Activated T-helper 1 cell treated with Interleukin-2 at 50 U/mL for 16 hours (primary cell): ENCODE data around the gene POU4F1.

Experiments
- DNase-seq: peaks from one replicate; pipeline ENCODE4 v3.0.0-alpha.2; 2020; ENCODE audit warnings: low read depth

POU4F1 gene

DNA sequence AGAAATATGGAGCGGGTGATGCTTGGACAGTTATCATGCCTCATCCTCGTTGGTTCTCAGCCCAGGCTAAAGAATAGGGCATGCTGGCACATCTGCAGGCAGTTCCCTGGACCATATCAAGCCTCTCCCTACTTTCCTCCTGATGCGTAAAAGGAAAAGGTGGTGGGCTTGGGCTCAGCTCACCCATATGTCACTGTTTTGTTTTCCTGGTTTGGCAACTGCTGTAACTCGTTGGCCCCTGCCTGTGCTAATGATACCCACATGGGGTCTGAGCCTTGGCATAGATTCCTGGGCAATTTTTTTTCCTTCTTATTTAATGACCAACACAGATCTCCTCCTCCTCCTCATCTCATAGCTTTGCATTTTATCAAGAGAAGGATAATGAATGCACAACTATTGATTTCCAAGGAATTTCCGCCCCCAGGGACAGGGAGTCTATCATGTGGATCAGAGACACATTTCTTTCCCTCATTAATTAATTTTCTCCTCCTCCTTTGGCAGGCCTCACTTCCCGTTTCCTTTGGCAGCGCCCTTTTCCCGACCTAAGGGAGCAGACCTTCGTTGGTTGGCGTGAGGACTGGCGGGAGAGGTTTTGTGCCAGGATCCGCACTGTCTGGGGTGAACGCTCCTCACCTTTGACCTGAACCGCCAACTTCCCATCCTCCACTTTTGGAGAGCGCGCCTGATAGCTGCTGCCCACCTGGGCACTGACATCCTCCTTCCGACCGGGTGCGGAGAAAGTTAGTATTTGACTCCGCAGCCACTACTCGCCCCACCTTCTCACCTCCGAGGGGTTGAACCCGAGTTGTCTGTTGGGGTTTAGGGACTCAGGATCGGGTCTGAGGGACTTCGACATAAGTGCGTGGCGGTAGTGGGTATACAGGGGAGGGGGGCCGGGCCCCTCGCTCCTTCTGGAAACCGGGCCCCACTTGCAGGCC, 3.4 kb upstream of the POU4F1 start:
- DNase-seq, result no peak

GRCh38 chr13:78604782-78605611, 1.6 kb upstream of the POU4F1 start:
- no peak for DNase-seq

- DNase-seq, result no peak
Observed at GRCh38 chr13:78602561-78603239, 652 bp downstream of the POU4F1 start.

- no peak for DNase-seq
Observed at GRCh38 chr13:78601874-78602560, 1.3 kb downstream of the POU4F1 start.

DNA sequence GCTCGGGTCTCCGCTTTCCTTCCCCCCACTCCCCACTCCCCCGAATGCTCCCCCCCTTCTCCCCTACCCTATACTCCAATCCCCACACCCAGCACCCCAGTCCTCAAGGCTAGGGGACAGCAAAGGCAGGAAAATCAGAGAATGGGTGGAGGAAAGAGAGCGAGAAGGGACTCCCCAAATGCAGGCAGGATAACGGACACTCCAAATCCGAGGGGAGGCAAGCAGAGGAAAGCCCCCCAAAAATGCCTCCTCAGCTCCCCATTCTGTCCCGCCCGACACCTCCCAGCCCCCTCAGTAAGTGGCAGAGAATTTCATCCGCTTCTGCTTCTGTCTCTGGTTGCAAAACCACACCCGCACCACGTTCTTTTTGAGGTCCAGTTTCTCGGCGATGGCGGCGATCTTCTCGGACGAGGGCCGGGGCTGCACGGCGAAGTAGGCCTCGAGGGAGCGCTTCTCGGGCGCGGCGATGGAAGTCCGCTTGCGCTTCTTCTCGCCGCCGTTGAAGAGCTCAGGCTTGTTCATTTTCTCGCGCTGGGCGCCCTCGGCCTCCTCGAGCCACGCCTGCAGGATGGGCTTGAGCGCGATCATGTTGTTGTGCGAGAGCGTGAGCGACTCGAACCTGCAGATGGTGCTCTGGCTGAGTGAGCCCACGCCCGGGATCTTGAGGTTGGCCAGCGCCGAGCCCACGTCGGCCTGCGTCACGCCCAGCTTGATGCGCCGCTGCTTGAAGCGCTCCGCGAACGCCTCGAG, 2.1 kb downstream of the POU4F1 start:
- DNase-seq, result no peak

DNA sequence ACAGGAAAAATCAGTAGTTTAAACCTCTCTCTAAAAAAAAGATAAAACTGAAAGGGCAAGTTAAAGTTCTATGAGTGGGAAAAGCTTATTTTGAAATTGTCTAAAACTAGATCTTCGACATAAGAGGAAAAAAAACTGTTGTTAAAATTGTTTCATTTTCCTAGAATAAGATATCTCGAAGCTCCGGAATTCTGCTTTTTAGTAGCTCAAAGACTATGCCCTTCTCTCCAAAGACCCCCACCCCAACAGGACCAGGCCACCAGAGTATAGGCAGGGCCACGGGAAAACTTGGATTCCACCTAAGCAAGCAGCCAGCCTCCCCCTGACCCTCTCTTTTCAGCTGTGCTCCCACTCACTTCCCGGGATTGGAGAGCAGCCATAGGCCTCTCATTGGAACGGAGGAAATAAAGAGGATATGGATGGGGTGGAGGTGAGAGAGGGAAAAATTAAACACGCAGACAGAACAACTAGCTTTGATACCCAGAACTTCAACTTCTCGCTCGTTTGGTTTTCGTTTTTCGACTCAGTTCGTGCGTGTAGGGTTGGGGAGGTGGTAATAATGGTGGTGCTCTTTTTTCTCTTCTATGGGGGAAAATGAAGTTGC, 3.0 kb downstream of the POU4F1 start:
- DNase-seq, result no peak

- no peak for DNase-seq
Observed at GRCh38 chr13:78599645-78600279, 3.6 kb downstream of the POU4F1 start.

DNA sequence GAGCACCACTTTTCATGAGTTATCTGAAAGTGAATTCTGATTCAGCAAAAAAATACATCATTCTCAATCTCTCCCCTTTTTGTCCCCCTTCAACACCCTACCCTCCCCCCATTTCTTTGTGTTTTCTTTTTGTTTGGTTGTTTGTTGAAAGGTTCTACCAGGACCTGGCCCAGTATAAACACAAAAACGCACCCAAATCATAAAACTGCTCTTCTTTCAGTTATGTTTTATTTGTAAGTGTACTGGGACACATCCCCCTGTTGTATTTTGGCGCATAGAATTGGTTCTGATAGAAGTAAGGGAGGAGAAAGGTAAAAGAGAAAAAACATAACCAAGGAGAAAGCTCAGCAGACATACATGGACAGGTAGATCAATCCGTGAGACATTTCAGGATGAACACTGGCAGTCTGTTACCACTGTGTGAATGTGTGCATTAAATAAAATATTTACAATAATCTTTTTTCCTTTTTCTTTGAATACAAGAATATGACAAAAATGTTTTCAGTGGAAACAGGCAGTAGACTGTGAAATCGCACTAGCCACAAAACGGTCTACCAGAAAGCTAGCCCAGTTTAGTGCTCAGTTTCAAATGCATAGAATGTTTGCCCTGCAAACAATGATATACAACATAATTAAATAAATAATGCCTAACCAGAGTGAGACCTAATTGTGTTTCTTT, 4.2 kb downstream of the POU4F1 start:
- no peak for DNase-seq

- no peak for DNase-seq
Observed at GRCh38 chr13:78598116-78598781, 5.1 kb downstream of the POU4F1 start.

DNA sequence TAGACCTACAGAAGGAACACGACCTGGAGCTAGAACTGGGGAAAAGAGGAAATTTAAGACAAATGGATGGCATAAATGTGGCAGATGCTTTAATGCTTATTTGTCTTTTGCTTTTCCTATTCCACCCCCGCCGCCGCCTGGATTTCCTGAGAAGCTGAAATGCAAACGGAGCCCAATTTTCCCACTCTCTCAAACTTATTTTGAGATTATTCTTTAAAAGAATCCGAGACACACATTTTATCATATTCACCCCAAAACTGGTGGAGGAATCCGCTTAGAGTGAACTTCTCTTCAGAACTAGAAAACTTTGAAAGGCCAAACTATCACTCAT, 5.8 kb downstream of the POU4F1 start:
- no peak for DNase-seq

DNA sequence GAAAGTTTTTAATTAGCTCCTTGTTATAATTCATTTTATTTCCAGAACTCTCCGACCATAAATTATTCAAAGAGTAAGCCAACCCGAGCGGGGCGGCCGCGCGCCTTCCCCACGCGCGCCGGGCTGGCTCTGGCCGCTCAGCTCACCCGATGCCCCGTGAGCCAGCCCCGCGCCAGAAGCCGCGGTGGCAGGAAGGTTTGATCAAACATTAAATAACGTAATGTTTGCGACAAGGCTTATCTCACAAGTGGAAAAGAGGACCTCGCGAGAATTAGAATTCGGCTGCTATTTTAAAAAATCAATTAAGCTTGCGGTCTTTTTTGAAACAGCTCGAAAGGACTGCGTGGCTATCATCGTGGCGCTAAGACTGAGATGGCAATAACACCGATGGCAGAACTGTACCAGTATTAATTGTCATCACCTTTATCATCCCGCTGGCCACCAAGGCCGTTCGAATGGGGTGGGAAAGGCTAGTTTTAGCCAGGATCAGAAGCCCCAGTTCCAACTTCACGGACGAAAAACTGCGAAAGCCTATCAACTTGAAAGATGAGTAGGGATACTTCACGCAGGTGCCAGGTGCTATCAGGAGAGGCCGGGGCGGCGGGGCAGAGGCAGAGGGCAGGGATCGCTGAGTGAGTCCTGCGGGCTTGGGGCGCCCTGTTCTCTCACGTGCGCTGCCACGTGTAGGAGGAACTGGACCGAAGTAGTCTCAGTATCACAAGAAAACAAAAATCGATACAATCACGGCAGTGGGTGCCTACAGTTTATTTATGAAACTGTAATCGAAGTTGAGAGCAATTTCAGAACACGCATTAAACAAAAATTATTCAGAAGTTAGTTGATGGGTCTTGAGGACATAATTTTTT, 6.4 kb downstream of the POU4F1 start:
- no peak for DNase-seq

- DNase-seq, result no peak
Observed at GRCh38 chr13:78596399-78596735, 7.0 kb downstream of the POU4F1 start.

DNA sequence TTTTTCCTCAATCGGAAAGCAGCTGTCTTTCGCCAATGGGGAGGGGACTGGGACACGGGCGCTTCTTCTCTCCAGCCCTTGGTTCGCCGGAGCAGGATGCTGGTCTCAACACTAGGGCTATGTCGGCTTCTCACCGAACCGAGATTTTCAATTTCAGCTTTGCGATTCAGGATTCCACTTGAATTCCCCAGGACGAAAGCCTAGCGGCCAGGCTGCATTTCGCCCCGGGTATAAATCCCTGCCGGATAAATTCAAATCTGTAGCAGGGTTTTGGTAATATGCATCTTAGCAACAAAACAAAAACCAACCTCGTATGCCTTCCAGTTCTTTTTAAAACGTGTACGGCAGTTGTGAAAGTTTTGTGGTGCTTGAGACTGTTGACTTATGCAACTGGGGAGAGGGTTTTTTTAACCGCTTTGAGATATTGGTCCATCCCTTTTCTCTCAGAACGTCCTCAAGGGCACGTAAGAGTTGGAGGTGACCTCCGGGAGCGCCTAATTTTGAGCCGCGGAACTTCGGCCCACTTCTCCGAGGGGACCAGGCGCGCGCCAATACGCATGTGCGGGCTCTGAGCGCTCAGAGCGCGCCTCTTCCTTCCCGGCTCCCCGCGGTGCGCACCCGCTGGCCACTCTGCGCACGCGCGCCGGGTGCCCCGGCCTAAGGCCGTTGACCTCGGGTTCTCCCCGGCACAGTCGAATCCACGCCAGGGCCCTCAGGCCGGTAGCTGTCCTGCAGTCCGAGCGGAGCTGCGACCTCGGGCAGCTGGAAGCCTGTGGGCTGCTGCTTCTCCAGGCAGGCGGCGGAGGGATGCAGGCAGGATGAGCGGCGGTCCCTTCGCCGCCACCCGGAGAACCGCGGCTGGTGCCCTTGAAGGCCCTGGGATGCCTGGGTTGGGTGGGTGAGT, 7.6 kb downstream of the POU4F1 start:
- no peak for DNase-seq

GRCh38 chr13:78594456-78594975, 8.8 kb downstream of the POU4F1 start:
- DNase-seq, result no peak

DNA sequence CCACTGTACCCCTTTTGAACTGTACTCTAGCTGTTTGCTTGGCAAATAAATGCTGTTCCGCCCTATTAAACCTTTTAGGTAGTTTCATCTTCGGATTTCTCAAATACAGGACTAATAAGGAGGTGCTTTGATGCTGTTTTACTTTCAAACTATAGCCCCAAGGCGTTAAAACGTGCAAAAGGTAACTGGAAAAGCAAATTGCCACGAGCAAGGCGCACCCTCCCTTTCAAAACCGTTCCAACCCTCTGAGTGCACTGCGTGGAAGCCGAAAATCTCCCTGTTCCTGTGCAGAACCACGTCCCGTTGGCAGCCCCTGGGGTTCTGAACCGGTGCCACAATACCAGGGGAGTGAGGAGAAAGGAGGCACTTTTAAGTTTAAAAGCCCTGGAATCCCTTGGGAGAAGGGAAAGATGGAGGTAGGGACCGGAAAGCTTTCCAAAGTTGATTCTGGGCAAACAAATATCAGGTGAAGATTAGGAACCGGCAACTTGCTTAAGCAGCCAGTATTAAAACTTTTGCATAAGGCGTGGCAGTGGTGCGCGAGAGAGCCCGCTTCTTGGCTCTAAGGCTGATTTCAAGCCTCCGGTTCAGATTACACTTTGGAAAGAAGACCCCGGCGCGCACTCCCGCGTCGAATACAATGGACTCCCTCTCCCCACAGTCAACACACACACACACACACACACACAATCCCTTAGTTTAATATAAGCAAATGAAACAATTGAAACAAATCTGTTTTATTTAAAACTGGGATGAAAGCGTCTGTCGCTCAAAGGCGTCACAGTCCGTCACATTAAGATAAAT, 9.5 kb downstream of the POU4F1 start:
- no peak for DNase-seq

GRCh38 chr13:78593129-78593528, 10.2 kb downstream of the POU4F1 start:
- DNase-seq, result no peak
